ENCODE data around the gene ZBTB48. TPM values are rescaled to one million over a fixed set of nuclear protein-coding genes. Genes with fewer than 3 reads are reported as not detected.
A peak's percentile ranks its signal among the peaks of the same experiment; 100 is the strongest.

Gene ZBTB48
- polyA plus RNA-seq, 3 donors: 13.2 to 94.2 (median 23.0) TPM

DNA sequence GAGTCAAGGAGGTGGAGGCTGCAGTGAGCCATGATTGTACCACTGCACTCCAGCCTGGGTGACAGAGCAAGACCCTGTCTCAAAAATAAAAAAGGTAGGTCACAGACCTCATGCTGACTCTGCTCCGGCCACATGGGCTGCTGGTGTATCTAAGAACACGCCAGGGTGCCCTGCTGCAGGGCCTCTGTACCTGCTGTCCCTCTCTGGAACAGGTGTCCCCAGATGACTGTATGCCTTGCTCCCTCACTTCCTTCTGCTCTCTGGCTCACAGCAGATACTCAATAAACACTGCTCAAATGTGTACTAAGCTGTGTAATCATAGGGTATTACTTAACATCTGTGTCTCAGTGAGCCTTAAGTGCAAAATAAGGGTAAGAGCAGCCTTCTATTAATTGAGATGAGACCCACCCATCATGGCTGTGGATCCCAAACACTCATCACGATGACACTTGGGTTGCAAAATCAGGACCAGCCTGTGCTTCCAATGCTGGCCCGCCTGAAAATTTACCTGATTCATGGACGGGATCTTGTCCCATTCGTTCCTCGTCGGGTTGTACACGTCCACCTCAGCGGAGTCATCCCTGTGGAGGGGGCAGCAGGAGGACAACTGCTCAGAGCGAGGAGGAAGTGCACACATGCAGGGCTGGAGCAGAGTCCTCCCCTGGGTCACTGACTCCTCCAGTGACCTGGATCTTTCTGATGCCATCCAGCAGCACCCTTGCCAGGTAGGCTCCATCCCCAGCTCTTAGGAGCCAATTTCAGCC lies 15.4 kb downstream of the ZBTB48 start:
- Mint-ChIP-seq H3K27ac (peak overlapping the region in 1 of 7 donors; percentile 10), H3K4me3 (no peak overlapping the region), H3K9me3 (peaks cover 0 to 2% (median 0%) of the 10 kb centered on the region in 7 donors), H3K4me1 (peaks cover 44% of the 10 kb centered on the region), H3K27me3 (ENCODE audit: low read depth in 3 of 3) (no peaks in the 10 kb centered on the region), H3K36me3 (peaks cover 57 to 85% of the 10 kb centered on the region in 2 donors)
- Histone ChIP-seq H3K4me2 (replicated peaks; ENCODE audit: extremely low read depth, low read length, poor library complexity, severe bottlenecking) (no peak overlapping the region), H3K9me3 (replicated peaks in 1 of 2; ENCODE audit: control insufficient read depth in 1 of 2, insufficient read depth in 1 of 2, low read length in 2 of 2) (no peaks in the 10 kb centered on the region), H3K4me1 (ENCODE audit: control insufficient read depth in 1 of 2, insufficient read depth in 2 of 2, low read length in 2 of 2) (peaks cover 35 to 50% of the 10 kb centered on the region in 2 donors), H3K4me3 (replicated peaks in 1 of 3; ENCODE audit: low read depth in 2 of 3, low read length in 3 of 3) (no peak overlapping the region), H3K79me2 (ENCODE audit: insufficient read depth, low read length) (peaks cover 52% of the 10 kb centered on the region), H4K20me1 (ENCODE audit: insufficient read depth, low read length) (peaks cover 99% of the 10 kb centered on the region), H3K36me3 (replicated peaks in 1 of 2; ENCODE audit: control insufficient read depth in 1 of 2, insufficient read depth in 2 of 2, low read length in 2 of 2) (peaks cover 66 to 74% of the 10 kb centered on the region in 2 donors), H2AFZ (ENCODE audit: insufficient read depth, low read depth, low read length, poor library complexity, severe bottlenecking) (no peak overlapping the region), H3K27ac (ENCODE audit: low read depth in 1 of 2, low read length in 2 of 2) (no peak overlapping the region), H3K27me3 (ENCODE audit: control insufficient read depth in 2 of 2, insufficient read depth in 2 of 2, low read length in 2 of 2) (no peaks in the 10 kb centered on the region), H3K9ac (ENCODE audit: insufficient read depth, low read length, poor library complexity, severe bottlenecking) (no peak overlapping the region)
- TF ChIP-seq CTCF (IDR thresholded peaks at IDR 0.05): no peak
- intact Hi-C loops (cut with micrococcal nuclease): no loop called here
- peak in 1 of 3 donors; percentile 15 for DNase-seq
- 86% methylated on average over 11 of the region's 11 CpGs for WGBS (ENCODE audit: insufficient coverage)

DNA sequence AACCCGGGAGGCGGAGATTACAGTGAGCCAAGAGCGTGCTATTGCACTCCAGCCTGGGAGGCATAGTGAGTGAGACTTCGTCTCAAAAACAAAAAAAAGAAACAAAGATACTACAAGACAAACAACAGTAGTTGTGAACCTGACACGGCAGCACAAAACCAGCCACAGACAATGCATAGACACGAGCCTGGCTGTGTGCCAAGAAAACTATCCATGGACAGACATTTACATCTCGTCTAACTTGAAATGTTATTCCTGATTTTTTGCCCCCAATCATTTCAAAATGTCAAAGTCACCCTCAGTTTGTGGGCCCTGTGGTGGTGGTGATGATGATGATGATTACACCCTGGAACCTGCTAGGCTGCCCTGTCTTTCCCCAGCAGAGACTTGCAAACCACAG lies 16.6 kb downstream of the ZBTB48 start:
- no peak overlapping the region for H3K4me3 ChIP-seq (replicated peaks in 1 of 3; ENCODE audit: low read depth in 2 of 3, low read length in 3 of 3)
- no peak overlapping the region for H3K4me3 Mint-ChIP-seq
- DNase-seq: no peak
- no peak overlapping the region for H3K4me2 ChIP-seq (replicated peaks; ENCODE audit: extremely low read depth, low read length, poor library complexity, severe bottlenecking)
- peaks cover 64% of the 10 kb centered on the region for H3K79me2 ChIP-seq (ENCODE audit: insufficient read depth, low read length)
- H3K4me1 Mint-ChIP-seq: peaks cover 44% of the 10 kb centered on the region
- H3K27ac ChIP-seq (ENCODE audit: low read depth in 1 of 2, low read length in 2 of 2): no peak overlapping the region
- intact Hi-C loops (cut with micrococcal nuclease): no loop called here
- H3K27ac Mint-ChIP-seq: no peak overlapping the region
- H2AFZ ChIP-seq (ENCODE audit: insufficient read depth, low read depth, low read length, poor library complexity, severe bottlenecking): no peak overlapping the region
- no peaks in the 10 kb centered on the region for H3K9me3 ChIP-seq (replicated peaks in 1 of 2; ENCODE audit: control insufficient read depth in 1 of 2, insufficient read depth in 1 of 2, low read length in 2 of 2)
- H4K20me1 ChIP-seq (ENCODE audit: insufficient read depth, low read length): peaks cover 98% of the 10 kb centered on the region
- no peaks in the 10 kb centered on the region for H3K27me3 Mint-ChIP-seq (ENCODE audit: low read depth in 3 of 3)
- WGBS (ENCODE audit: insufficient coverage): 62% methylated on average over 2 of the region's 7 CpGs
- peaks cover 34 to 51% of the 10 kb centered on the region in 2 donors for H3K4me1 ChIP-seq (ENCODE audit: control insufficient read depth in 1 of 2, insufficient read depth in 2 of 2, low read length in 2 of 2)
- peaks cover 0 to 2% (median 0%) of the 10 kb centered on the region in 7 donors for H3K9me3 Mint-ChIP-seq
- no peak for TF ChIP-seq CTCF (IDR thresholded peaks at IDR 0.05)
- H3K36me3 ChIP-seq (replicated peaks in 1 of 2; ENCODE audit: control insufficient read depth in 1 of 2, insufficient read depth in 2 of 2, low read length in 2 of 2): peaks cover 62 to 66% of the 10 kb centered on the region in 2 donors
- no peaks in the 10 kb centered on the region for H3K27me3 ChIP-seq (ENCODE audit: control insufficient read depth in 2 of 2, insufficient read depth in 2 of 2, low read length in 2 of 2)
- peaks cover 52 to 75% of the 10 kb centered on the region in 2 donors for H3K36me3 Mint-ChIP-seq
- H3K9ac ChIP-seq (ENCODE audit: insufficient read depth, low read length, poor library complexity, severe bottlenecking): no peak overlapping the region

All from CD14-positive monocyte (primary cell).